GM18499 (cell line): ENCODE results near the gene SPRR5.

ENCODE experiments used
- ATAC-seq: cut with Tn5 transposase; IDR thresholded peaks from one replicate; pipeline ENCODE4 v1.9.1; 2021; ENCODE audit warnings: moderate number of reproducible peaks; ENCODE audit not compliant: insufficient read depth, unreplicated experiment

Gene SPRR5

GRCh38 chr1:152941037-152941711 lies 5.8 kb upstream of the SPRR5 start:
- ATAC-seq = no peak

- ATAC-seq = no peak
These were observed 4.8 kb upstream of the SPRR5 start for GRCh38 chr1:152942161-152942560.

- ATAC-seq = no peak
These were observed 758 bp upstream of the SPRR5 start for GRCh38 chr1:152946248-152946647.

GRCh38 chr1:152951711-152952110 lies 4.7 kb downstream of the SPRR5 start:
- no peak for ATAC-seq

- no peak for ATAC-seq
These were observed 6.8 kb downstream of the SPRR5 start for GRCh38 chr1:152953761-152954160.

GRCh38 chr1:152954436-152954835 lies 7.4 kb downstream of the SPRR5 start:
- ATAC-seq = no peak

GRCh38 chr1:152957561-152957960 lies 10.6 kb downstream of the SPRR5 start:
- ATAC-seq = no peak

- no peak for ATAC-seq
These were observed 12.3 kb downstream of the SPRR5 start for GRCh38 chr1:152959273-152959672.

- ATAC-seq = no peak
These were observed 12.9 kb downstream of the SPRR5 start for GRCh38 chr1:152959801-152960451.

GRCh38 chr1:152960452-152961044 lies 13.5 kb downstream of the SPRR5 start:
- ATAC-seq = no peak

- no peak for ATAC-seq
These were observed 14.4 kb downstream of the SPRR5 start for GRCh38 chr1:152961226-152961891.

GRCh38 chr1:152962876-152963415 lies 15.9 kb downstream of the SPRR5 start:
- ATAC-seq = no peak

- no peak for ATAC-seq
These were observed 17.5 kb downstream of the SPRR5 start for GRCh38 chr1:152964536-152964935.

GRCh38 chr1:152965853-152966252 lies 18.8 kb downstream of the SPRR5 start:
- ATAC-seq = no peak

- ATAC-seq = no peak
These were observed 20.2 kb downstream of the SPRR5 start for GRCh38 chr1:152967201-152967600.

GRCh38 chr1:152968248-152968647 lies 21.2 kb downstream of the SPRR5 start:
- ATAC-seq = peak; percentile 88

GRCh38 chr1:152969036-152969435 lies 22.0 kb downstream of the SPRR5 start:
- ATAC-seq = no peak

GRCh38 chr1:152970495-152970894 lies 23.5 kb downstream of the SPRR5 start, which contains the start of gene SPRR4:
Gene SPRR4, plus strand, starts transcription at chr1:152970648. Its CDS starts 1,243 bp downstream, at chr1:152971891.
- no peak for ATAC-seq

GRCh38 chr1:152972196-152972886 lies 25.3 kb downstream of the SPRR5 start:
- ATAC-seq = no peak

GRCh38 chr1:152976688-152977087 lies 29.7 kb downstream of the SPRR5 start:
- no peak for ATAC-seq
